H54 (cell line): ENCODE results near the gene MAPK8IP1.

Experiments
- DNase-seq: peaks from one replicate; pipeline ENCODE4 v3.0.0; 2011; ENCODE audit warnings: low spot score, mixed read lengths; ENCODE audit not compliant: insufficient read length
- FAIRE-seq: peaks from 3 replicates; lab custom pipeline; 2011; peaks lifted over from hg19 to GRCh38; lab: Jason Lieb, UNC
- POLR2A ChIP-seq: IDR thresholded peaks from 2 replicates; pipeline ENCODE4 v1.6.1; 2011; ENCODE audit warnings: low read depth, mild to moderate bottlenecking, low read length

MAPK8IP1 gene

GRCh38 chr11:45927332-45927683, 41.9 kb downstream of the MAPK8IP1 start:
- DNase-seq, result no peak
- no peak for TF ChIP-seq POLR2A
- no peak for FAIRE-seq

GRCh38 chr11:45927684-45928413, 42.4 kb downstream of the MAPK8IP1 start:
- no peak for FAIRE-seq
- no peak for DNase-seq
- TF ChIP-seq POLR2A, result no peak

- FAIRE-seq (no peak), DNase-seq (no peak)
- TF ChIP-seq POLR2A, result no peak
Observed at GRCh38 chr11:45928535-45929215, 43.2 kb downstream of the MAPK8IP1 start.

- no peak for TF ChIP-seq POLR2A
- DNase-seq (peak; percentile 83), FAIRE-seq (no peak)
Observed at GRCh38 chr11:45929486-45930030, 44.1 kb downstream of the MAPK8IP1 start.

DNA sequence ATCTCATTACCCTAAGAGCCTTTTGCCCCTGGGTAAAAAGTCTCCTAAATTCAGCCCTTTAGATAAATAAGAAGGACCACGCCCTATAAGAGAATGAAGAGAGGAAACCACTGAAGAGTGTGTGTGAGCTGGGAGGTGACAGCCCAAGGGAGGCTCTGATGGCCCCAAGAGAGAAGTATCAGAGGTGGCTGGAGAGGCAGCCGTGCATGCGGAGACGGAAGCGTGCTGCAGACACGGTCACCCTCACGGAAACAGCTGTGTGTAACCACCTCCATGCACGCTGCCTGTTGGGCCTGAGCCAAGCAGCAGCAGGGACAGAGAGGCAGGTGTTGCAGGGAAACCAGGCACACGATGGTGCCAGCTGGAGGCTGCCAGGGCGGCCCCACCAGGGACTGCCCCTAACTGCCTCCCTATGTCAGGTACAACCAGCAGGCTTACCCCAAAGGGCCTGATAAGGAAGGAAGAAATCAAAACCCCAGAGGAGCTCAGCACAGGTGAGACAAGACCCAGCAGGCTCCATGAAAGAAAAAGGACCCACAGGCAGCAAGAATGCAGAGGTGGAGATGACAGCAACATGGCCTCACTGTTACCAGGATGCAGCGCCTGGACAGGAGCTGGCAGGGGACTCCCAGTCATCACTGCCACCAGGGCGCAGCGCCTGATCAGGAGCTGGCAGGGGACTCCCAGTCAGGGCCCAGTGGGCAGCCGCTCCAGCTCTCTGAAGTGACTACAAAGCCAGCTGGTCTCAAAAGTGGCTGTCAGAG, 44.8 kb downstream of the MAPK8IP1 start:
- DNase-seq (no peak), FAIRE-seq (no peak)
- TF ChIP-seq POLR2A, result no peak

DNA sequence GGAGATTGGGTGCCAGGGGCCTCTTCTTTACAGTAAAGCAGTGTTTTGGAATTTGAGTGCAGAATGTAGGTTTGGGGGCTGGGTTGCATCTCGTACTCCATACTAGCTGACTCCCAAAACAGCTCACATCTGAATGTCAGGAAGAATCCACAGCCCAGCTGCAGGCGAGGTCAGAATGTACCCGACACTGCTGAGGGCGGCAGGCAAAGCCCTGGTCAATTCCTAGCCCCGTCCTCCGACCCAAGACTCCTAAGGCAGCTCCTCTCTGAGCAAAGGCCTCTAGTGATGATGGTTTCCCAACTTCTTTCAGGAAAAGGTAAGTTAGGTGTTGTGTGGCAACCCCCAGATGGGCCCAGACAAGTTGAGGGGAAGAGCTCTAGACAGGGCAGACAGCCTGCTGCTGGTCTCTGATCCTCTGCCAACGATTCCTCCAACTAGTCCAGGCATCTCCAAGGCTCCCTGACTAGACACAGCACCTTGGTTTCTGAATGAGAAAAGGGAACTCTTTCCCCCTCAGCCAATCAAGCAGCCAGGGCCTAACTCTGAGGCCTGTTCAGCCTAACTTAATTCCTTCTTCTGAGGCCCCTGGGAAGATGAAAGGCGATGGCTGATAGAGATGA, 45.6 kb downstream of the MAPK8IP1 start:
- FAIRE-seq (no peak), DNase-seq (no peak)
- no peak for TF ChIP-seq POLR2A

- FAIRE-seq, result no peak
Observed at GRCh38 chr11:45931739-45932138, 46.3 kb downstream of the MAPK8IP1 start.

GRCh38 chr11:45932217-45932616, 46.8 kb downstream of the MAPK8IP1 start:
- FAIRE-seq (no peak), DNase-seq (no peak)
- no peak for TF ChIP-seq POLR2A

More at GRCh38 chr11:45931739-45932138, 46.3 kb downstream of the MAPK8IP1 start:
- no peak for DNase-seq
- no peak for TF ChIP-seq POLR2A

DNA sequence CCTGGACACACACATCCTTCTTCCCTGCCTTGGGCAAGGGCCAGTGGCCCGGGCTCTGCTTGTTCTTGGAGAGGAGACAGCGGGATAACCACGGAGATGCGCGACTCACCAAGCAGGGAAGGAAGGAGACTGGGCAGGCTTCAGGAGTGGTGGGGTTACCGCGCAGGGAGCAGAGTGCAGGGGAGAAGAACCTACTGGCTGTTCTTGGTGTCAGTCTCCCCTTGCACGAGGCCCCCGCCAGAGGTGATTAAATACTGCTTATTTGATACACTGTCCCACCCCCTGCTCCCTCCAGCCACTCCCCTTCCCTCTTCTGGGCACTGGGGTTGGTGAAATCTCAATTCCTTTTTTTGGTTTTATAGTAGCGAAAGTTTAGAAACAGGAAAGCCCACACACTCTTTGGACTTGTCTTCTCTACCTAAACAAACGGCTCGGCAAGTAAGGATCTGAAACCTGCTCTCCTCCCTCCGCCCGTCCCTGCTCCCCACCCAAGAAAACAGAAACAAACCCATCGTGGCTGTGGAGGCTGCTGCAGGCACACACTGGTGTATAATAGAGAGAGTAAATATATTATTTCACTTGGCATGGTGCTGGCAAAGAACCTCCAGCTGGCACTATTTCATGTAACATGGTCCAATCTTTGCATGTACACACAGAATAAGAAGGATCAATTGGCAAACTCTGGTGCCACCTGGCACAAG, 47.8 kb downstream of the MAPK8IP1 start:
- DNase-seq (no peak), FAIRE-seq (no peak)

DNA sequence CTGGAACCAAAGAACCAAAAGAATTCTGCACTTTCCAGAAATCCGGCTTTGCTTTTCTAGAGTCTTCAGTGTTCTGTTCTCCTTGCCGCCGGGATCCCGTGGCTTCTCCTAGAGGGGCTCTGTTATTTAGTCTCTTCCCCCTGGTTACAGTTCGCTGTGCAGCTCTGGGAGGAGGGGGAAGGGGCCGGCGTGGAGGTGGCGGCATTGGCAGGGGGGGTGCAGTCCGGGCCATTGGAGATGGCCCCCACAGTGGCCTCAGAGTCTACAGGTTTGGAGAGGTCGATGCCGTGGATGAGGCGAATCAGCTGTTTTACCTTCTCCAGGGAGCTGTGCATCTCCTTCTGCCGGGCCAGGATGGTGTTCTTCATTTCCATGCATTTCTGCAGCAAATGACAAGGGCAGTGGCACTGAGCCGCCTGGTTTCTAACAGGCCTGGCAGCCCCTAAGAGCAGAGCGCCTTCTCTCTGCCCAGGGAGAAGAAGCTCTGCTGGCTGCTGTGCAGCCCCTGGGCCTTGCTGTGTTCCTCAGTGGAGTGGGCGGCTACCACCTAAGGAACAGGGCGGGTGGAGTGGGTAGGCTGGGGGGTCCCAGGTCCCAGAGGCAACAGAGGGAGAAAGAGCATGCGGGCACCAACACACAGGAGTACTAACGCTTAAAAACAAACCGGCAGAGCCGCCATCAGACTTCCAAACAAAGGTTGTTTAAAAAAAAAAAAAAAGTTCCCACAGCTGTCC, 48.6 kb downstream of the MAPK8IP1 start:
- no peak for FAIRE-seq
- no peak for DNase-seq
- no peak for TF ChIP-seq POLR2A

More for the DNA sequence above, 47.8 kb downstream of the MAPK8IP1 start:
- TF ChIP-seq POLR2A, result no peak

GRCh38 chr11:45934580-45935318, 49.3 kb downstream of the MAPK8IP1 start:
- no peak for TF ChIP-seq POLR2A
- DNase-seq, result no peak
- FAIRE-seq, result no peak
